ENCODE results near the gene PSG5.
"Not testable (repeated sequence)": the region's sequence is repeated elsewhere in the genome, so short reads cannot be mapped to it uniquely, and the experiment has no call there.

The PSG5 gene

DNA sequence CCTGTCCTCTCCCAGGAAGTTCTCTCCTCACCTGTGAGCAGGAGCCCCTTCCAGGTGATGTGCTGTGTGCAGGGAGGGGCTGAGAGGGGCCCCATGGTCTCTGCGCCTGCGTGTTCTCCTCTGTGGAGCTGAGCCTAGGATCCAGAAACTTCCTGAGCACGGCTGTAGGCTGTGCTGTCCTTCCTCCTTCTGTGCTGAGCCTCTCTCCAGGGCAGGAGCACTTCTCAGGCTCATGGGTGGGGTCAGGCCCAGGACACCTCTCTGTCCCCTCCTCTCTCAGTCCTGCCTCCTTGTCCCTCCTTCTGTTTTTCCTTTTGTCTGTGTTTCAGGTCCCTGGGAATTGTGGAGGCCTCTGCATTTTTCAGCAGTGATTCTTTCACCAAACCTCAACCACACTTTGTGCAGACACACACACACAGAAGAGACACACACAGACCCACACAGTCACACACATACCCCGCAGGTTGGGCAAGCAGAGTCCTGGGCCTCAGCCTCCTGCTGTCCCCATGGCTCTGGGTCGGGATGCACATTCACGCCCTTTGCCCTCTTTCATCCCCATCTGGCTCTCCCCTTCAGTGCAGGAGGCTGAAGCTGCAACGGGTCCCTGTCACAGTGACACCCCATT is at the start of gene PSG5:
TSS of gene PSG5 (minus strand) at position 226 of the 625 bp plus-strand sequence. CDS start at position 95, 131 bp downstream.
- not testable (repeated sequence) for DNase-seq

DNA sequence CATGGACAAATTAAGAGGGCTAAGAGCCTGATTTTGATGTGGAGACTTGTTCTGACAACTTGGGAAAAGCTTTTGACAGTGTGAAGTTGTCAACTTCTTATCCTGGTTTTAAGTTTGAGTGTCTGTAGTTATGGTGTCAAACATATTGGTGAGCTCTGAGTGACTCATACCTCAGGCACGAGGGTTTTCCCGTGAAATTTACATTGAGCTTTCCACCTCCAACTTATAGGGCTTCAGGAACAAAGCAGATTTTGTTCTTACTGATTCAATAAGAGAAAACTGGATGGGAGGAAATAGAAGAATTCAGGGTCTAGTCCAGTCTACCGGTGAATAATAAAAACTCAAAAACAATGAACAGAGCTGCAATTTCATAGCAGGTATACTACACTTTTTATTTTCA is 49.4 kb upstream of the PSG5 start:
- DNase-seq: not testable (repeated sequence)

DNA sequence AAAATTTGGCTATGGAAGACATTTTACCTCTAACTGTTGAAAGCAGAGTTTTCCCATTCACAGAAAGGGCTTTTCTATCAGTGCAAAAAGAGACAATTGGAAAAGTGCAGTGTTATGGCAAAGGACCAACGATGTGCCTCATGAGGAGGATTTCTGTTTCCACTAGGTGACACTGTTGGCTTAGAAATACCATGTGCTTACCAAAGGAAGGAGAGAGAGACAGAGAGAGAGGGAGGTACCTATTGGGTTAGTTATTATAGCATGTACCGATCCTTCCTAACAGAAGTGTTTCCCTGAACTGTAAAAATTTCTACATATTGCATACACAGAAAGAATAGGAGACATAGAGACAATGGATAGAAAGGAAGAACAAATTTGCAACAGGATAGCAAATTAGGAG is 43.0 kb upstream of the PSG5 start:
- no peak for DNase-seq

DNA sequence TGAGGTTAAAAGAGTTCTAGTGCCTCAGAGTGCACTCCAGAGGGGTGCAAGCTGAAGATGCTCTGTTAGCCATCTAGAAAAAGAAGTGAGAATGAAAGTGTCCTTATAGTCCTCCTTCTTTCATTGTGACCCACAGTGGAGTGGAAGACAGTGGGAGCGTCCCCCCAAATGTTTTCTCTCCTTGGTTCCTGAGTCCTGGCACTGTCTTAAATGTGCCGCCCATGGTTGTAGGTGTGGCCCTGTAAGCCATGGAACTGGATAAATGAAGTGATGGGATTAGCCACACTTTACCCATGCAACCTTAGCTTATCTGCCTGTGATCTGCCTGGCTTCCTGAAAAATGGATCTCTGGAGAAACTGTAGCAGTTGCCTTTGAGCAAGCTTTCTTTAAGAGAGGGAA is 42.4 kb upstream of the PSG5 start:
- DNase-seq: not testable (repeated sequence)

DNA sequence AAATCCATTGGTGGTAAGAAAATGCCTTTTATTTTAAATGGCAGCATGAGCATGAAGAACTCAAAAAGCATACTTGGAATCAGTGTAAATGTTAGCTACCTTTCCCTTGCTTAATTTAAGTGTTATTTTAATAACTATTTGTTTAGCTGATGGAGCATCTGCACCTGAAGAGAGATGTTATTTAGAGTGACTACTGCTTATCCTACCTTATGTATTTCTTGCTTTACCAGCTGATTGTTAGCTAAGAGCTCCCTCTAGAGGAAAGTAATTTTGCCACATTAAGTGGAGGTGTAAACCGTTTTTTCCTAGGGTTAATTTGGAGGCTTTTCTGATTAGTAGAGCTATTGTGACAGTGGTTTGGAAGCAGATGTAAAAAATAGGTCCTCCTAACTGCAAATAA is 40.6 kb upstream of the PSG5 start:
- not testable (repeated sequence) for DNase-seq

DNA sequence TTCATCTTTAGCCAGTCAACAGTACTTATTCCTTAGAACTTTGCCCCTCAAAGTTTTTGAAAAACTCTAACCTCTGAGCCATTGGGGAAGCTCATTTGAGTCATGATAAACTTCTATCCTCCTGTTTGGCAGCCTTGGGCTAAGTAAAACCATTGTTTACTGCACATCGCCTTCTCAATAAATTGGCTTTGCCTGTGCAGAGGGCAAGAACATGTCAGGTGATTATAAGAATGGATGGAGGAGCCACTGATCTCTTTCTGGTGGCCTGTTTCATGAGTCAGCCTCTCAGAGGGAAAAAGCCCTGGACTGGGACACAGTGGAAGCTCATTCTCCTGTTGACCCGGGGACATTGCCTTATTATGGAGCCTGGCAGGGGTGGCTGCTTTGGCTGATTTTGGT is 38.5 kb upstream of the PSG5 start:
- no peak for DNase-seq

DNA sequence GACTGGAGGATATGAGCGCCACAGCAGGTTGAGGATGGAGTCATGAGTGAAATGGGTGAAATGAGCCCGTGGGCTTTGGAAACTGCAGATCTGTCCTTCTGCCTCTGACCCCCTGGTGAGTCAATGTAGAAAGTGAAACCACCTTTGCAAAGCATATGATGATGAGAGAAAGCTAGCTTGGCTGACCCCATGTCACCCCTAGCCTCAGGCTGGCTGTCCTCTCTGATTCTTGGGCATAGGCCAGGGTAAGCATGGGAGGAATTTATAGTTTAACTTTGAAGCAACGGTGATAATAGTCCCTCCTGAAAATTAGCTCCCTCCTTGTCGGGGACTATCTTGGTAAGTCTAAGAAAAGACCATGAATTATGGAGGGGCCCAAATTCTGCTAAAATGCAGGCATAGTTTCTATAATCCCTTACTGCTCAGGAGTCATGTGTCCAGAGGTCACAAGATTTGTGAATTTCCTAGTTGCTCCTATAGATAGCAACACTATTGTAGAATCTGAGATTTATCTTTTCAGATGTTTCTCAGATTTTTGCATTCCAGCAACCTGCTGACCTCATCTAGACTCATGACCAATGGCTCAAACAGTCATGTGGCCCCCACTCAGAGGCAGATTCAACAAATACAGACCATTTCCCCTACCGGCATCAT is 38.0 kb upstream of the PSG5 start:
- DNase-seq: not testable (repeated sequence)

DNA sequence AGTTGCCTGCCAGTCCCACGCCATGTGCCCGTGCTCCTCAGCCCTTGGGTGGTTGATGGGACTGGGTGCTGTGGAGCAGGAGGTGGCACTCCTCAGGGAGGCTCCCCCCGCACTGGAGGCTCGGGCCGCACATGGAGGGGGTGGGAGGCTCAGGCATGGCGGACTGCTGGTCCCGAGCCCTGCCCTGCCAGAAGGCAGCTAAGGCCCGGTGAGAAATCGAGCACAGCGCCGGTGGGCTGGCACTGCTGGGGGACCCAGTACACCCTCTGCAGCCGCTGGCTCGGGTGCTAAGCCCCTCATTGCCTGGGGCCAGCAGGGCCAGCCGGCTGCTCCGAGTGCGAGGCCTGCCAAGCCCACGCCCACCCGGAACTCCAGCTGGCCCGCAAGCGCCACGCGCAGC is 35.6 kb upstream of the PSG5 start:
- DNase-seq: not testable (repeated sequence)

DNA sequence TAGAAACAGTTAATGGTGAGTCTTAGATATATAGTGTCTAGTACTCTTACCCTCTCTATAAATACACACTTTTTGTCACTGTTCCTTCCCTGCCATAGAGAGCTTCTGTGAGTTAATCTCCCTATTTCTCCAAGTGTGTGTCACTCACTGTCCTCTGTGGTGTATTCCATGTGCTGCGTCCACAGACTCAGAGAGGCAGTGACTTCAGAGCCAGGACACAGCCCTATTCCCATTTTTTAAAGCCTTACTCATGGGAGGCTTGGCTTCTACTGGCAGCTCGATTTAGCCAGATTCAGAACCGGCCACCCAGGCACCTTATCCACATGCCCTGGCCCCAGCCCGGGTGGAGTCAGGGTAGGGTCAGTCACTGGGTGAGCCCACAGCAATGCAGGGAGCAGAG is 32.8 kb upstream of the PSG5 start:
- DNase-seq: not testable (repeated sequence)

DNA sequence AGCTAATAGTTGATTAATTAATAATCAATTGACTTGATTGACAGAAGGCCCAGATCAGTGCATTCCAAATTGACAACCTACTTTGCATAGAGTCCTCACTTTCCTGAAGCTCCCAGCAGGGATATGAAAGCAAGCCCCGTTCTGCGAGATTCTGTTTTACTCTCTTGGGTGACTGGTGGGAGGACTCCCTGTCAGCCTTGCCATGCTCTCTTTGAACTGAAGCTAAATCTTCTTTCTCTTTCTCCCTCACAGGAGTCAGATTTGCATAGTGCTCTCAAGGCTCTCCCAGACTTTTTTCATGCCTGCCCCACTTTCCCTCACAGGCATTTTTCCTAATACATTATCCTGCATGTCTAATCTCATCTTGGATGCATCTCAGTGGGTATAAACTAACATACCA is 29.5 kb upstream of the PSG5 start:
- not testable (repeated sequence) for DNase-seq

DNA sequence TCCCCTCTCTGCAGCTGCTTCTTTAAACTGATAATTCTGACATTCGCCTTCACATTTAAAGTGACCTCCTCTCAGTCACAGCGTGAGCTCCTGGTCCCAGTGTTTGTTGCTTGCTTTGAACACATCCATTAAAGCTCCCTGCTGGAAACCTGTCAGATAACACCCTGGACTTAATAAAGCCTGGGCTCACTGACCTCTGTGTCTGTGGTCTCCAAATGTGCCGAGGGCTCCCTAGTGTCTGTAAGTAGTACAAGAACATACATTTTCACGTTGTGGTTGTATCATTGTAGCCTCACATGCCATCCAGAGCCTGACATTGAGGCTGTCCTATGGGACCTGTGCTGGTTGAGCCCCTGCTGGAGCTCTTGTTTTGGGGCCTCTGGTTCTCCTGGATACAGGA is 21.7 kb upstream of the PSG5 start:
- no peak for DNase-seq

DNA sequence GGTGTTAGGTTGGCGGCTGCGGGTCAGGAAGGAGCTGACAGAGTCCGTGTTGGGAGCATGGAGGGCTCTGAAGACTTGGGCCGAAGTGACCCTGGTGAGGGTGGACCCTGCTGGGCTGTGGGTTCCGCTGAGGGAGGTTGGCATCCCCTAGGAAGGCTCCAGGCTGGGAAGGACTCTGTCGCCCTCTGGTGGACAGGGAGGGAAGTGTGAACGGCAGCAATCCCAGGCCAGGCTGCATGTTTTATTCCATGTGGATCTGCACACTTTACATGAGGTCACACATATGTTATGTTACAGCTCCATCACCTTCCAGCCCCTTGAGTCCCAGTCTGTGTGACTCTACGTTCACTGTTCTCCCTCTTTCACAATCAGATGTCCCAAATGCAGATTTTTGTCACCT is 20.8 kb upstream of the PSG5 start:
- DNase-seq: not testable (repeated sequence)

DNA sequence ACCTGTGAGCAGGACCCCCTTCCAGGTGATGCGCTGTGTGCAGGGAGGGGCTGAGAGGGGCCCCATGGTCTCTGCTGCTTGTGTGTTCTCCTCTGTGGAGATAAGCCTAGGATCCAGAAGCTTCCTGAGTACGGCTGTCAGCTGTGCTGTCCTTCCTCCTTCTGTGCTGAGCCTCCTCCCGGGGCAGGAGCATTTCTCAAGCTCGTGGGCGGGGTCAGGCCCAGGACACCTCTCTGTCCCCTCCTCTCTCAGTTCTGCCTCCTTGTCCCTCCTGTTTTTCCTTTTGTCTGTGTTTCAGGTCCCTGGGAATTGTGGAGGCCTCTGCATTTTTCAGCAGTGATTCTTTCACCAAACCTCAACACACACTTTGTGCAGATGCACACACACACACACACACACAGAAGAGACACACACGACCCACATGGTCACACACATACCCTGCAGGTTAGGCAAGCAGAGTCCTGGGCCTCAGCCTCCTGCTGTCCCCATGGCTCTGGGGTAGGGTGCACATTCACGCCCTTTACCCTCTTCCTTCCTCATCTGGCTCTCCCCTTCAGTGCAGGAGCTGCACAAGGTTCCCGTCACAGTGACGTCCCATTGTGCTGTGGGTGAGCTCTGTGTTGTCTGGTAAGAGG is 19.3 kb upstream of the PSG5 start, which contains the start of gene PSG4:
TSS of gene PSG4 (minus strand) at position 168 of the 635 bp plus-strand sequence. CDS start at position 66, 102 bp downstream.
- not testable (repeated sequence) for DNase-seq

DNA sequence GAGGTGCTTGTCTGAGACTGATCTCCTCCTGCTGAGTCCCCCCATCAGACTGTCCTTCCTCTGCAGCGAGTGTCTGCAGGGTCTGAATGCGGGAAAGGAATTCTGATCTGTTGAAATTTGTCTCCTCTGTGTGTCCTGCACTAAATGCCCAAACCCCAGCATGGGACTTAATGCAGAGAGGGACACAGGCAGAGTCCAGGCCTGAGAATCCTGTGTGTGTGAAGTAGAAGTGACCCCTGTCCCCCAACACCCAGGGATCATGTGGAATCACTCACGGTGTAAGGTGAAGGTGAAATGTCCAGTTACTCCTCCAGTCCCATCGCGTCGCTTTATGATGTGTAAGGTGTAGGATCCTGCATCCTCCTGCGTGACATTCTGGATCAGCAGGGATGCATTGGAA is 17.3 kb upstream of the PSG5 start:
- DNase-seq: not testable (repeated sequence)

DNA sequence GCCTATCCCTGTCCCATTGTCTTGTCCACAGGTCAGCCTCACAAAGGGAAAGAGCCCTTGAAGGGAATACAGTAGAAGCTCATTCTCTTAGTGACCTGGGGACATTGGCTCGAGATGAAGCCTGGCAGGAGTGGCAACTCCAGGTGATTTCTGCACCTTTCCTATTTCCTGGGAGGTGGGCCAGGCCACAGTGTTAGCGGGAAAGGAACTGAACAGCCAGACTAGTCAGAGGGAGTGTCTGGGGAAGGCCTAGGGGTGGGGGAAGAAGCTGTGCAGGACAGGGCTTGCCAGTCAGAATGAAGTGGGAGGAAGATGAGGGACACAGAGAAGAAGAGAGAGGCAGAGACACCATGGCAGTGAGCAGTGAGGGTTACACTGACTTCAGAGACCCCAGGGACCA is 15.6 kb upstream of the PSG5 start:
- DNase-seq: not testable (repeated sequence)

DNA sequence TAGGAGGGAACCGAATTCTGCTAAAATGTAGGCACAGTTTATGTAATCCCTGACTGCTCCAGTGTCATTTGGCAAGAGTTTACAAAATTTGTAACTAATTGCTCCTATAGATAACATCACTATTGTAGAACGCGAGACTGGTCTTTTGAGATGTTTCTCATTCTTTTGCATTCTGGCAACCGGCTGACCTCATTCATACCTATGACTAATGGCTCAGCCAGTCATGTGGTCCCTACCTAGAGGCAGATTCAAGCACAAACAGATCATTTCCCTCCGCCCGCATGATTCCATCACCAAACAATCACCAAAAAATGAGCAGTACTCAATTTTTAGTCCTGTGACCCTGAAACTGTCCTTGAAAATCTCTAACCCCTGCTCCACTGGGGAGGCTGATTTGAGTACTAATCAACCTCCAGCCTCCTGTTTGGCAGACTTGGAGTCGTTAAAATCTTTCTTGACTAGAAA is 15.0 kb upstream of the PSG5 start:
- DNase-seq: not testable (repeated sequence)

DNA sequence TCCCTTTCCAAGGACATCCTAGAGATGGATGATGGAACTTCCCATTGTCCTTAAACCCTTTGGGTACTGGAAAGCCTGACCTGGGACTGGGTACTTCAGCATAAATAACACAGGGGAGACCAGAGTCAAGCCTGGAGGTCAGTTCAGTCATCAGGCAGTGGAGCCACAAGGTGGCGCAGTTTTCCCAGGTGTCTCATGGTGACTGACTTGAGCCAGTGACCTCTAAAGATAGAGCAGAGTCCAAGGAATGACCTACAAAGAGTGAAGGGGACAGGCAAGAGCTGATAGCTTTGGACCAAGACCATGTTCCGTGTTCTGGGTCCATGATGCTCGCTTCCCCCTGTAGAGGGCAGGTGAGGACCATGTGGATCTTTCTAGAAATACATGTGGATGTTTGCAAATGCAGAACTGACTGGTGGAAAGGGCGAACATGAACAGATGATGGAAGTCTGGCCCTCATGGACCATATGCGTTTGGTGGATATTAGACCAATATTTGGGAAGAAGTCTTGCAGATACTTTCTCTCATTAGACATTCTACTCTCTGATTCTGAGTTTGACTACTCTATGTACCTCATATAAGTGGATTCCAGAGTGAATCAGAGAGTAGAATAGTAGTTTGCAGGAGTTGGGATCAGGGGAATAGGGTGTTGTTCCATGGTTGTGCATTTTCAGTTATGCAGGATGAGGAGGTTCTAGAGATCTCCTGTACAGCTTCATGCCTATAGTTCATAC is 12.5 kb upstream of the PSG5 start:
- not testable (repeated sequence) for DNase-seq

DNA sequence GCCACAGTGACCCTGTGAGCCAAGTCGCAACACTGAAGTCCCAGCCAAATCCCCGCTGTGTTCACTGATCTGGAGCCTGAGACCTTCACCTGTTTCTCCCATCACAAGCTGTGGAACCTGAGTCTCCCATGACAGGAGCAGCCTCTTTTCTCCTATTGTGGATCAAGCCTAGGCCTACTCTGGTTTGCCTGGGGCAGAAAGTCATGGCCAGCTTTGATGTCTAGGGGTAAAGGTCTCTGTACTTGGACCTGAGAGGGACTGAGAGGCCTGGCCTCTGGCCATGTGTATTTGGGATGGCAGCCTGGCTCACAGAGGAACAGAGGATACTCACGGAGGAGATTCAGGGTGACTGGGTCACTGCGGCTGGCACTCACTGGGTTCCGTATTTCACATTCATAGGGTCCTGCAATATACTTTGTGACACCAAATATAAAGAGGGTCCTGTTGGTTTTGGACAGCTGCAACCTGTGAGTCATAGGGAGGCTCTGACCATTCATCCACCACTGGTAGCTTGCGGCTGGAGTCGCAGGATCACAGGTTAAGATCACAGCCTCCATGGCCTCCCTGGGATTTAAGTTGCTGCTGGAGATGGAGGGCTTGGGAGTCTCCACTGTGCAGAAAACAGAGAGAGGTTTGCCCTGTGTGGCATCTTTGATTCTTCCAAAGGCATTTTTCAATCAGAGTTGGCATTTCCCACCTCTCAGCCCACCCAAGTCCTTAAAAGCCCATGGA is 11.5 kb upstream of the PSG5 start:
- DNase-seq: not testable (repeated sequence)

DNA sequence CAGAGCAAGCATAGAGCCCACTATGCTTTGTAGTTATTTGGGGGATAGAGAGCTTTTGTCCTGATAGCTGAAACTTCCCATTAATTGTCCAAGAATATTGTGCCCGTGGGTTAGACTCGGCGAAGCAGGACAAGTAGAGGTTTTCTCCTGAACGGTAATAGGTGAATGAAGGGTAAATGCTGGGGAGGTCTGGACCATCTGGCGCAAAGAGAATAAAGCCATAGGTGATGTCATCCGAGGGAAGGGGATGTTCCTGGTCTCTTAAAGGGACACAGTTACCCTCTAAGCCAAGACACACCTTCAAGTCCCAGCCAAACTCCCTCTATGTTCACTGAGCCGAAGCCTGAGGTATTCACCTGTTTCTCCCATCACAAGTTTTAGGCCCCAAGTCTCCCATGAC is 8.1 kb upstream of the PSG5 start:
- not testable (repeated sequence) for DNase-seq

DNA sequence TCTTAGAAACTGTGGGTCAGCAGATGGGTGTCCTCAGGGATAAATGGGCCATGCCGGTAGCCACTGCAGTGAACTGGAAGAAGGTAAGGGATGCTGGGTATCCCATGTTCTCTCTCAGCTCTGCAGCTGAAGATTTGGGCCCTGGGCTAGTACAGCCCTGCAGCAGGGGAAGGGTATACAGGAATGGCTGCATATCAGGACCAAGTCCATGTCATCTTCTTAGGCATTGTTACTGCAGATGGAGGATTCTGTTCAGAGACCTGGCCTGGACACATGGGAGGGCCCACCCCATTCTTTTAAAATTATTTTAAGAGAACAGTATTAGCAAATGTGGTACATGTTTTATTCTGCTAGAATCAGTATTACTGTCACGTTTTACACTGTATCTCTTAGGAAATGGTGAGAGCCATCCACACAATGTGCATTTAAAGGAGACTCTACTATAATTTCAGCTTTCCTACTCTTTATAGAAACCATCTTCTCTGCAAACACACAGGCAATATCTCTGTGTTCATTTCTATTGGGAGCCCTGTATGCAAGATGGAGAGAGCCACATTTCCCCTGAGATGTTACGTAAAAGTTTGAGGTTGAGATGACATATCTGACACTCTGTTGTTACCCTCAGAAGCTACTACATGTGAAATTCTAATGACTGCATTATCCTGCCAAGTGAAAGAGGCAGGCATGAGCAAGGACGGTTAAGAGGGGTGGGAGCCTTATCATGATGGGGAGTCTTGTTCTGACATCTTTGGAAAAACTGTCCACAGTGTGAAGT is 6.2 kb upstream of the PSG5 start:
- DNase-seq: not testable (repeated sequence)

DNA sequence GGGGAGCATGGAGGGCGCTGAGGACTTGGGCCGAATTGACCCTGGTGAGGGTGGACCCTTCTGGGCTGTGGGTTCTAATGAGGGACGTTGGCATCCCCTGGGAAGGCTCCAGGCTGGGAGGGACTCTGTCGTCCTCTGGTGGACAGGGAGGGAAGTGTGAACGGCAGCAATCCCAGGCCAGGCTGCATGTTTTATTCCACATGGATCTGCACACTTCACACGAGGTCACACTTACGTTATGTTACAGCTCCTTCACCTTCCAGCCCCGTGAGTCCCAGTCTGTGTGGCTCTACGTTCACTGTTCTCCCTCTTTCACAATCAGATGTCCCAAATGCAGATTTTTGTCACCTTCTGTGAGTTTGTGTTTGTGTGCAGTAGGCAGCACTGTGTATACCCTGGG is 1.8 kb upstream of the PSG5 start:
- not testable (repeated sequence) for DNase-seq

All from activated CD4-positive, alpha-beta T cell treated with anti-CD3 and anti-CD28 coated beads for 1 hour (primary cell).